ENCODE results near the gene MYO16.

The MYO16 gene

DNA sequence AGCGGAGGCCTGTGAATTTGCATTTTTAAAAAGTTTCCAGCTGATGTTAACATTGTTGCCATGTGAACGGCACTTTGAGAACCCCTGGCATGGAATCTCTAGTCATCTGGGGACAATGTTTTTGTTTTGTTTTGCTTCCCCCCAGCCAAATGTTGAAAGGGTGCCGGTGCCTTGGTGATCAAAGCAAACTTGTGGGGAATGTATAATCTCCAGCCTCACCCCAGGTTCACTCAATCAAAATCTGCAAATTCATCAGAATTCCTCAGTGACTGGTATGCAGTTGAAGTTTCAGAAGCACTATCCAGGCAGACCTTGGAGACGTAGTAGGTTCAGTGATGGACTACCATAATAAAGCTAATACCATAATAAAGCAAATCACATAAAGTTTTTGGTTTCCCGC lies 428.7 kb downstream of the MYO16 start:
- Histone ChIP-seq H3K4me1 (ENCODE audit: insufficient read depth, poor library complexity, severe bottlenecking) (no peaks in the 10 kb centered on the region), H3K27me3 (ENCODE audit: insufficient read depth, poor library complexity, severe bottlenecking) (no peaks in the 10 kb centered on the region), H3K36me3 (ENCODE audit: low read depth) (no peaks in the 10 kb centered on the region), H3K9me3 (ENCODE audit: severe bottlenecking) (no peaks in the 10 kb centered on the region), H3K27ac (ENCODE audit: poor library complexity, severe bottlenecking) (no peak overlapping the region), H3K4me3 (ENCODE audit: severe bottlenecking) (no peak overlapping the region)
- ATAC-seq (ENCODE audit: low read depth) (no peak), DNase-seq (ENCODE audit: low spot score) (no peak)
- no peak for TF ChIP-seq CTCF (IDR thresholded peaks at IDR 0.05; ENCODE audit: poor library complexity, severe bottlenecking)

- no peaks in the 10 kb centered on the region for H3K36me3 ChIP-seq (ENCODE audit: low read depth)
- H3K27ac ChIP-seq (ENCODE audit: poor library complexity, severe bottlenecking), result no peak overlapping the region
- H3K9me3 ChIP-seq (ENCODE audit: severe bottlenecking), result no peaks in the 10 kb centered on the region
- no peaks in the 10 kb centered on the region for H3K4me1 ChIP-seq (ENCODE audit: insufficient read depth, poor library complexity, severe bottlenecking)
- TF ChIP-seq CTCF (IDR thresholded peaks at IDR 0.05; ENCODE audit: poor library complexity, severe bottlenecking), result no peak
- DNase-seq (ENCODE audit: low spot score), result no peak
- ATAC-seq (ENCODE audit: low read depth), result no peak
- no peaks in the 10 kb centered on the region for H3K27me3 ChIP-seq (ENCODE audit: insufficient read depth, poor library complexity, severe bottlenecking)
- H3K4me3 ChIP-seq (ENCODE audit: severe bottlenecking), result no peak overlapping the region
Measured at GRCh38 chr13:109072505-109072904, 443.1 kb downstream of the MYO16 start.

DNA sequence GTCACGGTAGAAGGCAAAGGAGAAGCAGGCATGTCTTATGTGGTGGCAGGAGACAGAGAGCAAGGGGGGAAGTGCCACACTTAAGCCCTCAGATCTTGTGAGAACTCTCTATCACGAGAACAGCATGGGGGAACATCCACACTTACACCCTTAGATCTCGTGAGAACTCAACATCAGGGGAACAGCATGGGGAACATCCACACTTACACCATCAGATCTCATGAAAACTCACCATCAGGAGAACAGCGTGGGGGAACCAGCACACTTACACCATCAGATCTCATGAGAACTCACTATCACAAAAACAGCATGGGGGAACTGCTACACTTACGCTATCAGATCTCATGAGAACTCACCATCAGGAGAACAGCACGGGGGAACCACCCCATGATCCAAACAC lies 445.0 kb downstream of the MYO16 start:
- TF ChIP-seq CTCF (IDR thresholded peaks at IDR 0.05; ENCODE audit: poor library complexity, severe bottlenecking), result no peak
- H3K36me3 ChIP-seq (ENCODE audit: low read depth), result no peaks in the 10 kb centered on the region
- ATAC-seq (ENCODE audit: low read depth), result no peak
- no peak for DNase-seq (ENCODE audit: low spot score)
- no peaks in the 10 kb centered on the region for H3K4me1 ChIP-seq (ENCODE audit: insufficient read depth, poor library complexity, severe bottlenecking)
- H3K4me3 ChIP-seq (ENCODE audit: severe bottlenecking), result no peak overlapping the region
- no peak overlapping the region for H3K27ac ChIP-seq (ENCODE audit: poor library complexity, severe bottlenecking)
- H3K9me3 ChIP-seq (ENCODE audit: severe bottlenecking), result no peaks in the 10 kb centered on the region
- no peaks in the 10 kb centered on the region for H3K27me3 ChIP-seq (ENCODE audit: insufficient read depth, poor library complexity, severe bottlenecking)

- Histone ChIP-seq H3K9me3 (ENCODE audit: severe bottlenecking) (no peaks in the 10 kb centered on the region), H3K36me3 (ENCODE audit: low read depth) (no peaks in the 10 kb centered on the region), H3K4me1 (ENCODE audit: insufficient read depth, poor library complexity, severe bottlenecking) (no peaks in the 10 kb centered on the region), H3K4me3 (ENCODE audit: severe bottlenecking) (no peak overlapping the region), H3K27ac (ENCODE audit: poor library complexity, severe bottlenecking) (no peak overlapping the region), H3K27me3 (ENCODE audit: insufficient read depth, poor library complexity, severe bottlenecking) (no peaks in the 10 kb centered on the region)
- DNase-seq (ENCODE audit: low spot score) (no peak), ATAC-seq (ENCODE audit: low read depth) (no peak)
- no peak for TF ChIP-seq CTCF (IDR thresholded peaks at IDR 0.05; ENCODE audit: poor library complexity, severe bottlenecking)
Measured at GRCh38 chr13:109074853-109075252, 445.4 kb downstream of the MYO16 start.

- H3K36me3 ChIP-seq (ENCODE audit: low read depth), result no peaks in the 10 kb centered on the region
- H3K4me1 ChIP-seq (ENCODE audit: insufficient read depth, poor library complexity, severe bottlenecking), result peaks cover 4% of the 10 kb centered on the region
- no peaks in the 10 kb centered on the region for H3K27me3 ChIP-seq (ENCODE audit: insufficient read depth, poor library complexity, severe bottlenecking)
- ATAC-seq (ENCODE audit: low read depth), result peak; percentile 63
- TF ChIP-seq CTCF (IDR thresholded peaks at IDR 0.05; ENCODE audit: poor library complexity, severe bottlenecking), result no peak
- no peak for DNase-seq (ENCODE audit: low spot score)
- H3K9me3 ChIP-seq (ENCODE audit: severe bottlenecking), result no peaks in the 10 kb centered on the region
- H3K4me3 ChIP-seq (ENCODE audit: severe bottlenecking), result no peak overlapping the region
- no peak overlapping the region for H3K27ac ChIP-seq (ENCODE audit: poor library complexity, severe bottlenecking)
Measured at GRCh38 chr13:109087916-109088623, 458.7 kb downstream of the MYO16 start.
